Testis (tissue), 2 donors: ENCODE measurements around the gene ELANE.

Experiments used
- CTCF ChIP-seq, 3 experiments: fragments of 450-650 bp in 2 of 3; fragments of 200-600 bp in 1 of 3; sonication (generic) in 1 of 3; IDR thresholded peaks; one replicate each; pipeline ENCODE4 v1.5.1; 2016 to 2019; ENCODE audit warnings: antibody characterized with exemption in 3 of 3, mild to moderate bottlenecking in 2 of 3, moderate library complexity in 1 of 3
- POLR2A ChIP-seq: fragments of 450-650 bp; IDR thresholded peaks from one replicate; pipeline ENCODE4 v1.6.1; 2017; ENCODE audit warnings: antibody characterized with exemption, mild to moderate bottlenecking, moderate library complexity

- TF ChIP-seq CTCF (IDR thresholded peaks at IDR 0.05) (no peak), POLR2A (no peak)
Observed at GRCh38 chr19:812049-812746, 39.9 kb upstream of the ELANE start.
